ENCODE data around the gene NCBP3. TPM values are rescaled to one million over a fixed set of nuclear protein-coding genes. Genes with fewer than 3 reads are reported as not detected.

NCBP3 gene
- total and polyA plus RNA-seq, 2 of the 8 experiments (the other 6 are each of a cell fraction or from before 2014, with no cell fraction given), result 19.6 to 46.1 TPM

DNA sequence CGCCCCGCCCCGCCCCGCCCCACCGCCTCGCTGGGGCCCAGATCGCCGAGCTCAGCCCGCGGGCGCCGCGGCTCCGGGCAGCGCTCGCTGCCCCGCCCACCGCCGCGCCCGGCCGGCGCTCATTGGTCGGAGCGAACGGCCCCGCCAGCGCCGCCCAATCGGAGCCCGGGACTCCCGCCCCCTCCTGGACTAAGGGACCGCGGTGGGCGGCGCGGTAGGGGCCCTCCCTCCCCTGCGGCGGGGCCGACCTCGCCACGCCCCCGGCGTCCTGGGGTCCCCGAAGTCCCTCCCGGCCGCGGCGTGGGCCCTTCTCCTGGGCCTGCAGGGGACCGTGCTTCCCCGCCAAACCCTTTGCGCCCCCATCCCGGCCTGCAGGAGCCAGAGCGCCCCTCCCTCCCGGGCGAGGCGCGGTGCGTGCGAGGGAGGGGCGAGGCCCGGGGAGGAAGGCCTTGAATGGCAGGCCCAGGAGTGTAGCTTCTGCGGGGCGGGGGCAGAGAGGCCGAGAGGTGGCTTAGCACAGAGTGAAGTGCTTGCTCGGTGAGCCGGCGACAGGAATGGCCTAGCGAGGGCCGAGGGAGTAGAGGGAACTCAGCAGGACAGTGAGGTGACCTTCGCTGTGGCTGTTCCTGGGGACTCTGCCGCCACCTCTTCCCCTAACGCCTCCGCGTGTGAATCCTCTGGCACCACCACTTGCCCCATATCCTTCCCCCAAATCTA is 47.1 kb upstream of the NCBP3 start, which contains the start of gene CAMKK1:
CAMKK1 (minus strand) TSS at position 51 of the 717 bp plus-strand sequence. CDS start 7,366 bp downstream, outside the sequence.
- Histone ChIP-seq H3K79me2 (ENCODE audit: control insufficient read depth in 1 of 2, insufficient read depth in 2 of 2, low read length in 2 of 2) (no peaks in the 10 kb centered on the region; a peak in 1 of 4 replicates), H2BK12ac (ENCODE audit: low read depth, low read length) (peak within 1 kb of the TSS; percentile 95; the same call in 1 of the 2 replicates), H2AK5ac (ENCODE audit: low read depth, low read length) (no peak within 1 kb of the TSS), H2BK120ac (replicated peaks; ENCODE audit: low read depth, low read length) (peak within 1 kb of the TSS; percentile 1), H3K9me3 (ENCODE audit: insufficient read depth in 2 of 2, low read depth in 1 of 2, low read length in 1 of 2) (no peaks in the 10 kb centered on the region), H4K8ac (ENCODE audit: extremely low read depth, insufficient read depth, low read length) (peak within 1 kb of the TSS; percentile 83; the same call in 1 of the 2 replicates), H3K4me2 (ENCODE audit: insufficient read depth in 1 of 2, low read depth in 2 of 2, low read length in 2 of 2) (peak within 1 kb of the TSS; percentile 77 to 90), H3K79me1 (ENCODE audit: low read depth, low read length) (peaks cover 4% of the 10 kb centered on the region; the same call in 1 of the 2 replicates), H3K14ac (ENCODE audit: insufficient read length) (no peak within 1 kb of the TSS), H2BK5ac (ENCODE audit: low read depth, low read length) (peak within 1 kb of the TSS; percentile 97), H3K27me3 (replicated peaks in 1 of 4; ENCODE audit: control insufficient read depth in 3 of 4, extremely low read depth in 1 of 4, insufficient read depth in 3 of 4, low read length in 3 of 4) (peaks cover 0 to 6% (median 1%) of the 10 kb centered on the region in 4 experiments; a peak in 3 of 7 replicates), H3K18ac (ENCODE audit: extremely low read depth, low read length) (peak within 1 kb of the TSS; percentile 91), H4K91ac (replicated peaks; ENCODE audit: insufficient read length, low read length) (peak within 1 kb of the TSS; percentile 44), H3K9ac (replicated peaks in 1 of 4; ENCODE audit: extremely low read depth in 1 of 4, low read depth in 3 of 4, low read length in 3 of 4) (peak within 1 kb of the TSS; percentile 15 to 64 (median 47); a peak in 5 of 7 replicates), H3K23me2 (ENCODE audit: low read depth, low read length) (peaks cover 15% of the 10 kb centered on the region; the same call in 1 of the 2 replicates), H4K20me1 (replicated peaks in 1 of 2; ENCODE audit: control insufficient read depth in 1 of 2, insufficient read depth in 2 of 2, low read length in 2 of 2) (peaks cover 3 to 8% of the 10 kb centered on the region in 2 experiments), H3K27ac (ENCODE audit: low read depth, low read length) (no peak within 1 kb of the TSS; the same call in 1 of the 2 replicates), H4K5ac (ENCODE audit: insufficient read length, low read depth, low read length) (peak within 1 kb of the TSS; percentile 59), H3K4me1 (replicated peaks in 1 of 4; ENCODE audit: control insufficient read depth in 3 of 4, insufficient read depth in 4 of 4, low read length in 3 of 4) (peaks cover 6 to 31% (median 21%) of the 10 kb centered on the region in 4 experiments), H3K56ac (replicated peaks; ENCODE audit: insufficient read length, low read depth, low read length) (peak within 1 kb of the TSS; percentile 74), H2AFZ (ENCODE audit: low read length) (0 out of 2 replicates have a peak within 1 kb of the TSS, but pooled peaks have one; percentile 43), H2BK20ac (ENCODE audit: low read length) (peak within 1 kb of the TSS; percentile 48; the same call in 1 of the 2 replicates), H3K23ac (ENCODE audit: insufficient read length) (no peak within 1 kb of the TSS), H3K4ac (replicated peaks; ENCODE audit: insufficient read length, low read depth, low read length) (peak within 1 kb of the TSS; percentile 61), H3K4me3 (ENCODE audit: extremely low read depth in 1 of 4, insufficient read depth in 2 of 4, low read depth in 3 of 4, low read length in 4 of 4) (peak within 1 kb of the TSS; percentile 52 to 82 (median 63)), H2BK15ac (ENCODE audit: low read length) (peak within 1 kb of the TSS; percentile 100), H3K36me3 (ENCODE audit: control insufficient read depth in 2 of 4, insufficient read depth in 4 of 4, low read length in 3 of 4) (no peaks in the 10 kb centered on the region)
- WGBS, 2 experiments (ENCODE audit: extremely low coverage in 1 of 2, insufficient coverage in 1 of 2, insufficient read length in 1 of 2, insufficient replicate concordance in 2 of 2, low coverage in 1 of 2, low lambda C conversion rate in 2 of 2, missing lambda C conversion rate in 1 of 2), result 3% methylated on average over 37 of the region's 75 CpGs; no CpG with 5 or more reads in 1 of the 2 experiments
- DNase-seq (ENCODE audit: low read depth in 1 of 2, low spot score in 2 of 2), result peak; percentile 44 to 92
- FAIRE-seq, result no peak
- CTCF ChIA-PET (ENCODE audit: partially characterized antibody), result interaction anchor here (0.9 to 3.8 kb wide), 5 partner anchors 10 to 72 kb away, joined by 3 to 17 read pairs (median 4); no protein-coding TSS in a partner anchor
- POLR2A ChIA-PET (ENCODE audit: partially characterized antibody), result interaction anchor here (0.6 to 3.5 kb wide), 4 partner anchors 10 to 205 kb away, joined by 3 to 22 read pairs (median 4); no protein-coding TSS in a partner anchor
- no peak for TF ChIP-seq BACH1 (IDR thresholded peaks at IDR 0.05; ENCODE audit: low read length)
- no peak for TF ChIP-seq BCL11A (IDR thresholded peaks at IDR 0.05; ENCODE audit: low read depth in 2 of 2, low read length in 2 of 2)
- no peak for TF ChIP-seq JUN (IDR thresholded peaks at IDR 0.05; ENCODE audit: low read depth, low read length)
- TF ChIP-seq SIX5 (IDR thresholded peaks at IDR 0.05; ENCODE audit: low read depth, low read length), result no peak
- no peak for TF ChIP-seq GTF2F1 (IDR thresholded peaks at IDR 0.05; ENCODE audit: borderline replicate concordance, low read depth, low read length)
- TF ChIP-seq CREB1 (IDR thresholded peaks at IDR 0.05), result no peak
- peak; percentile 58 for TF ChIP-seq KDM4A (IDR thresholded peaks at IDR 0.05; ENCODE audit: low read depth, low read length, severe bottlenecking)
